OCI-LY7 (cell line): ENCODE measurements around the gene FKBP9. TPM values are rescaled to one million over a fixed set of nuclear protein-coding genes. Genes with fewer than 3 reads are reported as not detected.
A peak's percentile ranks its signal among the peaks of the same experiment; 100 is the strongest.

Experiments
- BruUV-seq: library from RNA; stranded (reverse); fragments of 400-500 nt; replicated peaks from 2 replicates; lab custom pipeline; 2021; lab: Mats Ljungman, UMichigan
- CTCF ChIA-PET: fragments of 300-600 bp; sonication (Branson Sonifier 250); formaldehyde crosslinking; loops from one replicate; lab custom pipeline; 2022; ENCODE audit warnings: antibody characterized with exemption; ENCODE audit not compliant: unreplicated experiment; lab: Charles Lee
- POLR2A ChIA-PET: fragments of 300-600 bp; sonication (Branson Sonifier 250); formaldehyde crosslinking; loops from one replicate; lab custom pipeline; 2022; ENCODE audit warnings: antibody characterized with exemption; lab: Charles Lee
- DNase-seq: peaks from one replicate; pipeline ENCODE4 v3.0.0-alpha.2; 2015; ENCODE audit warnings: low spot score
- H2AFZ ChIP-seq: fragments of 200-600 bp; sonication (generic), shearing (Covaris generic); 2 replicates; pipeline ENCODE4 v1.6.1; 2014; ENCODE audit warnings: mild to moderate bottlenecking, antibody characterized with exemption, low read length, moderate library complexity
- H3K27ac ChIP-seq: fragments of 200-600 bp; sonication (generic); 2 replicates; pipeline ENCODE4 v1.5.1; 2014; ENCODE audit warnings: mixed run types, low read depth, mild to moderate bottlenecking, moderate library complexity, low read length, inconsistent platforms; ENCODE audit not compliant: poor library complexity, severe bottlenecking
- H3K36me3 ChIP-seq: fragments of 200-600 bp; sonication (generic); 2 replicates; pipeline ENCODE4 v1.6.1; 2014; ENCODE audit warnings: mild to moderate bottlenecking, antibody characterized with exemption, low read length, moderate library complexity, mixed read lengths; ENCODE audit not compliant: insufficient read depth
- H3K4me1 ChIP-seq: fragments of 200-600 bp; sonication (generic); 2 replicates; pipeline ENCODE4 v1.5.1; 2014; ENCODE audit warnings: mild to moderate bottlenecking, low read length; ENCODE audit not compliant: insufficient read depth, poor library complexity, severe bottlenecking
- H3K4me2 ChIP-seq: fragments of 200-600 bp; sonication (generic); 2 replicates; pipeline ENCODE4 v1.6.1; 2014; ENCODE audit warnings: mild to moderate bottlenecking, low read length
- H3K4me3 ChIP-seq: fragments of 200-600 bp; sonication (generic); 2 replicates; pipeline ENCODE4 v1.5.1; 2014; ENCODE audit warnings: mild to moderate bottlenecking, low read depth, low read length; ENCODE audit not compliant: poor library complexity, severe bottlenecking
- H3K79me2 ChIP-seq: fragments of 200-600 bp; sonication (generic); 2 replicates; pipeline ENCODE4 v1.6.1; 2016; ENCODE audit warnings: low read depth, mild to moderate bottlenecking, low read length, moderate library complexity, mixed read lengths; ENCODE audit not compliant: insufficient read depth
- H3K9me2 ChIP-seq: fragments of 200-600 bp; sonication (generic); 2 replicates; pipeline ENCODE4 v1.6.1; 2016; ENCODE audit warnings: mild to moderate bottlenecking, low read length, mixed read lengths; ENCODE audit not compliant: insufficient read depth
- H3K9me3 ChIP-seq: fragments of 200-600 bp; sonication (generic); 2 replicates; pipeline ENCODE4 v1.6.1; 2014; ENCODE audit warnings: mild to moderate bottlenecking, mixed run types, low read length, mixed read lengths
- H4K20me1 ChIP-seq: fragments of 200-600 bp; sonication (generic); 2 replicates; pipeline ENCODE4 v1.6.1; 2014; ENCODE audit warnings: mild to moderate bottlenecking, antibody characterized with exemption, low read length, moderate library complexity, mixed read lengths; ENCODE audit not compliant: insufficient read depth
- CTCF ChIP-seq: fragments of 200-600 bp; sonication (generic); conservative IDR thresholded peaks from 2 replicates; pipeline ENCODE4 v1.5.1; 2014; ENCODE audit warnings: mild to moderate bottlenecking, antibody characterized with exemption, low read length, moderate library complexity, mixed read lengths
- EZH2phosphoT487 ChIP-seq: fragments of 200-600 bp; sonication (generic); IDR thresholded peaks from 2 replicates; pipeline ENCODE4 v1.6.1; 2018; ENCODE audit warnings: low read depth, borderline replicate concordance, mild to moderate bottlenecking, mixed run types, antibody characterized with exemption, low read length, moderate library complexity, mixed read lengths
- intact Hi-C: fragments of 100-400 bp; cut with micrococcal nuclease; formaldehyde crosslinking; loops from one replicate; pipeline ENCODE4 v1.10.0; 2022; ENCODE audit not compliant: unreplicated experiment
- total RNA-seq, 2 experiments: library from RNA; depleted of rRNA in 1 of 2; stranded (reverse); fragments of >200 nt in 1 of 2; shearing (Covaris generic) in 1 of 2; gene quantifications; 2 replicates each; pipeline ENCODE4 v1.2.3, GENCODE V29; 2014 to 2022

The FKBP9 gene
- total RNA-seq, 2 experiments from 2014 or later, result 0.73 TPM; not detected in 1

GRCh38 chr7:33044401-33044718 lies 87.1 kb downstream of the FKBP9 start:
- Histone ChIP-seq H3K9me2 (no peaks in the 10 kb centered on the region), H4K20me1 (peaks cover 18% of the 10 kb centered on the region; the same call in 1 of the 2 replicates), H3K4me2 (no peak overlapping the region), H3K4me3 (no peak overlapping the region), H3K36me3 (peaks cover 20% of the 10 kb centered on the region), H3K4me1 (peaks cover 70% of the 10 kb centered on the region), H3K9me3 (no peaks in the 10 kb centered on the region), H3K79me2 (peaks cover 99% of the 10 kb centered on the region), H2AFZ (no peak overlapping the region), H3K27ac (no peak overlapping the region)
- no peak for DNase-seq
- intact Hi-C loops, result no loop called here
- no TSS peak for BruUV-seq
- CTCF ChIA-PET, result no interaction called here
- TF ChIP-seq EZH2phosphoT487 (no peak), CTCF (no peak)
- POLR2A ChIA-PET, result interaction anchor here (0.7 to 3.3 kb wide), 3 partner anchors 10 to 18 kb away, joined by 3 to 23 read pairs (median 4); partner anchors contain the start of gene NT5C3A

- H3K9me3 ChIP-seq, result no peaks in the 10 kb centered on the region
- peaks cover 20% of the 10 kb centered on the region for H3K36me3 ChIP-seq
- intact Hi-C loops, result no loop called here
- no peak overlapping the region for H2AFZ ChIP-seq
- H3K4me1 ChIP-seq, result peaks cover 76% of the 10 kb centered on the region
- no peak for DNase-seq
- H3K4me3 ChIP-seq, result no peak overlapping the region
- H4K20me1 ChIP-seq, result peaks cover 12% of the 10 kb centered on the region; the same call in 1 of the 2 replicates
- BruUV-seq, result no TSS peak
- ChIA-PET POLR2A (interaction anchor here (0.6 to 3.3 kb wide), 4 partner anchors 9 to 549 kb away, joined by 3 to 23 read pairs (median 4); partner anchors contain the start of gene NT5C3A), CTCF (no interaction called here)
- H3K27ac ChIP-seq, result no peak overlapping the region
- H3K79me2 ChIP-seq, result peaks cover 99% of the 10 kb centered on the region
- H3K4me2 ChIP-seq, result no peak overlapping the region
- no peak for TF ChIP-seq CTCF
- no peak for TF ChIP-seq EZH2phosphoT487
- H3K9me2 ChIP-seq, result no peaks in the 10 kb centered on the region
Observed at GRCh38 chr7:33044986-33045385, 87.7 kb downstream of the FKBP9 start.

- Histone ChIP-seq H3K79me2 (peaks cover 99% of the 10 kb centered on the region), H2AFZ (no peak overlapping the region), H4K20me1 (peaks cover 25% of the 10 kb centered on the region; the same call in 1 of the 2 replicates), H3K9me2 (no peaks in the 10 kb centered on the region), H3K27ac (no peak overlapping the region), H3K36me3 (peaks cover 20% of the 10 kb centered on the region), H3K4me2 (peak overlapping the region; percentile 16; the same call in 1 of the 2 replicates), H3K4me3 (no peak overlapping the region), H3K4me1 (peaks cover 79% of the 10 kb centered on the region), H3K9me3 (no peaks in the 10 kb centered on the region)
- ChIA-PET CTCF (no interaction called here), POLR2A (interaction anchor here (0.8 to 2.8 kb wide), 7 partner anchors 8 to 60 kb away, joined by 3 to 44 read pairs (median 4); no protein-coding TSS in a partner anchor)
- intact Hi-C loops, result no loop called here
- TF ChIP-seq CTCF (no peak), EZH2phosphoT487 (no peak)
- DNase-seq, result no peak
- BruUV-seq, result no TSS peak
Observed at GRCh38 chr7:33048257-33048656, 91.0 kb downstream of the FKBP9 start.
